ENCODE results near the gene HCAR3. TPM values are rescaled to one million over a fixed set of nuclear protein-coding genes. Genes with fewer than 3 reads are reported as not detected.
"Not testable (repeated sequence)": the region's sequence is repeated elsewhere in the genome, so short reads cannot be mapped to it uniquely, and the experiment has no call there.

The HCAR3 gene
- total RNA-seq, 2 donors from 2014 or later: not detected

DNA sequence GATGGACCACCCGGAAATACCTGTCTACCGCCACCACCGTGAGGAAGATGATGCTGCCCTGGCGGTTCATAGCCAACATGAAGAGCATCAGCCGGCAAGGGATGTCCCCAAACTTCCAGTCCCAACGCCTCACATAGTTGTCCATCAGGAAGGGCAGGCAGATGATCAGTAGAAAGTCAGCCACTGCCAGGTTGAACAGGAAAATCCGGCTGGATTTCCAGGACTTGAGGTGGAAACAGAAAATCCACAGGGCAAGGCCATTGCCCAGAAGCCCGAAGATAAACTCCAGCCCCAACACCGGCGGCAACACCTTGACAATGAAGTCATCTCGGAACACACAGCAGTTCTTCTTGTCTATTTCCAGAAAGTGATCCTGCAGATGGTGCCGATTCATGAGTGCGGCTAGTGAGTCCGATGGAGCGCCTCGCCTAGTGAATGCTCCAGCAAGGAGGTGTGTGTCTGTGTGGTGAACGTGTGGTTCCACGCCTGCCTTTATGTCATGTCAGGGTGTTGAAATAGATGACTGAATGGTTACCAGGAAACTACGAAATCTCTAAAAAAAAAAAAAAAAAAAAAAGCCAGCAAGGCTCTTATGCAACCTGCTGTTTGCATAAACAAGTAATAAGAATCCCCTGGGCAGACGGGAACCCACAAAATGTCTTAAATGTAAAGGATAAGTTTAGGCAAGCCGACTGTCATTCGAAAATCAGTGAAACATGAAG lies 13.6 kb downstream of the HCAR3 start, which contains the start of gene HCAR2:
HCAR2 (minus strand) TSS at position 468 of the 722 bp plus-strand sequence; CDS start at position 394, 74 bp downstream.
- not testable (repeated sequence) for H3K4me3 ChIP-seq; H3K4me1 ChIP-seq; H3K9me3 ChIP-seq; H3K27me3 ChIP-seq; DNase-seq (ENCODE audit: low spot score); H3K36me3 ChIP-seq; H3K27ac ChIP-seq

DNA sequence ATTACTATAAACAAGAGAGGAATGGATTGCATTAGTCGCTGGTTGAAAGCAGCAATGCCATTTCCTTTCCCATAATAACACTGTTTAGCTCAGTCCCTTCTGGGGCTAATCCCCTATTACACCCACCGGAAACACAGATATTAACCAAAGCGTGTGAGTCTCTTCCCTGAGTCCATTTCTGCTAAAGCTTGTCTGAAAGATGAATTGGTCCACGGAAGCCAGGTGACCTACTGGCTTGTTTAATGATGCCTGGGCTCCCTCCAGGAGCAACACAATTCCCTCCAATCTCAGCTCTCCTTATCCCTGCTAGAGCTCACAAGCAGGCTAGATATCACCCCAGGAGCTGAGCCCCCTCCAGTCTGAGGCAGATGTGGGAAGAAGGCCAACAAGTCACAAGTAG lies 15.1 kb downstream of the HCAR3 start:
- H3K9me3 ChIP-seq; H3K4me1 ChIP-seq; DNase-seq (ENCODE audit: low spot score); H3K27ac ChIP-seq; H3K36me3 ChIP-seq; H3K4me3 ChIP-seq; H3K27me3 ChIP-seq: not testable (repeated sequence)

DNA sequence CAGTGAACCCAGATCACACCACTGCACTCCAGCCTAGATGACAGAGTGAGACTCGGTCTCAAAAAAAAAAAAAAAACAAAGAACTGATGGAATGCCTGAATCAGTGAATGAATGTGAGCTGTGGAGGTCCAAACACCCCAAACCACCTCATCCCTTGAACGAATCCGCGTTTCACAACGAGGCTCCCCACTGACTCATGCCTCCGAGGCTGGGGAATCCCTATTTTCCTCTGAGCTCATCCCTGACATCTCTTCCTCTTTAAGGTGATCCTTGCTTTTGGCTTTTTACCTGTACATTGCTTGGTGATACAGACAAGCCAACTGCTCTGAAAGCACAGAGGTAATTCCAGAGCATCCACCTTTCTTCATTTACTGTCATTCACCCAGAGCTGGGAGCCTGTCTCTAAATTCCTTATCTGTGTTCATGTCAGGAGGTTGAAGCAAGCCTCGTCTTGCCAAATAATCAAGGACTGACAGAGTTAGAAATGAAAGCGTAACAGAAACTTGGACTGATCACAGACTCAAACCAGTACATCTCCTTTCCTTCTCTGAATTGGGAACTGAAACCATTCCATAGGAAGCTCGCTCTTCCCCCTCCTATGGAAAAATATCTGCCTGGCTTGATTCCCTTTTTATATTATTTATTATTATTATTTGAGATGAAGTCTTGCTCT lies 16.4 kb downstream of the HCAR3 start:
- not testable (repeated sequence) for H3K27ac ChIP-seq; H3K27me3 ChIP-seq; H3K9me3 ChIP-seq; H3K4me1 ChIP-seq; H3K36me3 ChIP-seq; DNase-seq (ENCODE audit: low spot score); H3K4me3 ChIP-seq

DNA sequence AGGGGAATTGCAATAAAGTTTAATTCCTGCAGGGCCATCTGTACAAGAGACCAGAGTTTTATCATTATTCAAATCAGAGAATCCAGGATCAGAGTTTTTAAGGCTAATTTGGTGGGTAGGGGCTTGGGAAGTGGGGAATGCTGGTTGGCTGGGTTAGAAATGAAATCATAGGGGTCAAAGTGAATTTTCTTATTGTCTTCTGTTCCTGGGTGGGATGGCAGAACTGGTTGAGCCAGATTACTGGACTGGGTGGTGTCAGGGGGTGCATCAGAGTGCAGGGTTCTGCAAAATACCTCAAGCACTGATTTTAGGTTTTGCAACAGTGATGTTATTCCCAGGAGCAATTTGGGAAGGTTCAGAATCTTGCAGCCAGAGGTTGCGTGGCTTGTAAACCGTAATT lies 19.7 kb downstream of the HCAR3 start:
- H3K9me3 ChIP-seq, H3K36me3 ChIP-seq, H3K4me1 ChIP-seq: not testable (repeated sequence)

DNA sequence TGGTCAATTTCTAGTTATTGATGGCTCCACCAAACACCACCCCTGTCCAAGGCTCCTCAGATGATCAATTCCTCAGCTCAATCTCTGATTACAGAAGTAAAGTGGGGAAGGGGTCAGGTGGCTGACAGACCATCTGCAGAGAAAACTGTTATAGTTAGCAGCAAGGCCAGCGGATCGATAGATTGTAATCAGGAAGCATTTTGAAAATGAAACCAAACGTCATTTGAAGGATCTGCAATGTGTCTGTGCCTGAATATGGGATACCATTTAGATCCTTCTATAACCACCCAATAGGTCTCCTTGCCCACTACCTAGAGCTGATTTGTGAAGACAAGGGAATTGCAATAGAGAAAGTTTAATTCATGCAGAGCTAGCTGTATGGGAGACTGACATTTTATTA lies 25.0 kb downstream of the HCAR3 start:
- H3K27me3 ChIP-seq: no peaks in the 10 kb centered on the region
- no peak for DNase-seq (ENCODE audit: low spot score)
- H3K36me3 ChIP-seq: no peaks in the 10 kb centered on the region
- no peaks in the 10 kb centered on the region for H3K4me1 ChIP-seq
- TF ChIP-seq, protein P1, sequence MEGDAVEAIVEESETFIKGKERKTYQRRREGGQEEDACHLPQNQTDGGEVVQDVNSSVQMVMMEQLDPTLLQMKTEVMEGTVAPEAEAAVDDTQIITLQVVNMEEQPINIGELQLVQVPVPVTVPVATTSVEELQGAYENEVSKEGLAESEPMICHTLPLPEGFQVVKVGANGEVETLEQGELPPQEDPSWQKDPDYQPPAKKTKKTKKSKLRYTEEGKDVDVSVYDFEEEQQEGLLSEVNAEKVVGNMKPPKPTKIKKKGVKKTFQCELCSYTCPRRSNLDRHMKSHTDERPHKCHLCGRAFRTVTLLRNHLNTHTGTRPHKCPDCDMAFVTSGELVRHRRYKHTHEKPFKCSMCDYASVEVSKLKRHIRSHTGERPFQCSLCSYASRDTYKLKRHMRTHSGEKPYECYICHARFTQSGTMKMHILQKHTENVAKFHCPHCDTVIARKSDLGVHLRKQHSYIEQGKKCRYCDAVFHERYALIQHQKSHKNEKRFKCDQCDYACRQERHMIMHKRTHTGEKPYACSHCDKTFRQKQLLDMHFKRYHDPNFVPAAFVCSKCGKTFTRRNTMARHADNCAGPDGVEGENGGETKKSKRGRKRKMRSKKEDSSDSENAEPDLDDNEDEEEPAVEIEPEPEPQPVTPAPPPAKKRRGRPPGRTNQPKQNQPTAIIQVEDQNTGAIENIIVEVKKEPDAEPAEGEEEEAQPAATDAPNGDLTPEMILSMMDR (IDR thresholded peaks at IDR 0.05): no peak
- no peaks in the 10 kb centered on the region for H3K9me3 ChIP-seq
- no peak overlapping the region for H3K27ac ChIP-seq
- no peak overlapping the region for H3K4me3 ChIP-seq

More for the DNA sequence above, 19.7 kb downstream of the HCAR3 start:
- not testable (repeated sequence) for DNase-seq (ENCODE audit: low spot score); H3K27ac ChIP-seq; H3K4me3 ChIP-seq; H3K27me3 ChIP-seq

DNA sequence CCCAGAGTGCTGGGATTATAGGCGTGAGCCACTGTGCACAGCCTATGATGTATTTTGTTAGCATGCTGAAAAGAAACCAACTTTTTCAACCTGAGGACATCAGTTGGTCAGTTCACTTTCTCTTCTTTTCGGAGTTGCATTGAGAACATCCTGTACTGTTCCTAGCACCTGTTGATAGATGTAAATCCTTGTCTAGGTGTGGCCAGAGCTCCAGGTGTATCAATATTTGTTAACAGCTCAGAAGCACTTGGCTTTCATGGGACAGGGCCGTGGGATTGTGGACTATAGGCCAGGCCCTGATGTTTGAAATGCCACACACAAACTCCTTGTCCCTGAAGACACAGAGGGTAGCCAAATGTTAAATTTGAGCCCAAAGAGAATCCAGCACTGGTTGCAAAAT lies 28.3 kb downstream of the HCAR3 start:
- TF ChIP-seq, protein P1 (IDR thresholded peaks at IDR 0.05): no peak
- no peak for DNase-seq (ENCODE audit: low spot score)
- H3K27me3 ChIP-seq: no peaks in the 10 kb centered on the region
- H3K9me3 ChIP-seq: no peaks in the 10 kb centered on the region
- H3K36me3 ChIP-seq: no peaks in the 10 kb centered on the region
- H3K4me3 ChIP-seq: no peak overlapping the region
- H3K27ac ChIP-seq: no peak overlapping the region
- no peaks in the 10 kb centered on the region for H3K4me1 ChIP-seq

DNA sequence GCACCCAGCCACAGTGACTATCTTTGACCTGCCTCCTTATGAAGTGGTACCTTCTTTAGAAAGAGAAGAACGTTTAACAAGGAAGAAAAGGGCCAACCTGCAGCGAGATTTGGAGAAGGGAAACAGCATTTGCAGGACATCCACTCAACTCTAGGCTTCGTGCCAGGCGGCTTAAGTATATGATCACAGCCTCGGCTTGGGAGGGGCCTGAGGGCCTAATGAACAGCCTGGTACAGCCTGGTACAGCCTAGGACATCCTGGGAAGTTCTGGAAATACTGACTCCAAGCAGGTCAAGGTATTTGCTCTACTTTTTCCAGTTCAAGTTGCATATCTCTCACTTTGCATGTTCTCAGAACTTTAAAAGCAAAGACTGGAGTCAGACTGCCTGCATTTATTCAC lies 29.5 kb downstream of the HCAR3 start:
- Histone ChIP-seq H3K27ac (no peak overlapping the region), H3K27me3 (no peaks in the 10 kb centered on the region), H3K4me3 (no peak overlapping the region), H3K4me1 (no peaks in the 10 kb centered on the region), H3K9me3 (no peaks in the 10 kb centered on the region), H3K36me3 (no peaks in the 10 kb centered on the region)
- no peak for DNase-seq (ENCODE audit: low spot score)
- TF ChIP-seq, protein P1 (IDR thresholded peaks at IDR 0.05): no peak

DNA sequence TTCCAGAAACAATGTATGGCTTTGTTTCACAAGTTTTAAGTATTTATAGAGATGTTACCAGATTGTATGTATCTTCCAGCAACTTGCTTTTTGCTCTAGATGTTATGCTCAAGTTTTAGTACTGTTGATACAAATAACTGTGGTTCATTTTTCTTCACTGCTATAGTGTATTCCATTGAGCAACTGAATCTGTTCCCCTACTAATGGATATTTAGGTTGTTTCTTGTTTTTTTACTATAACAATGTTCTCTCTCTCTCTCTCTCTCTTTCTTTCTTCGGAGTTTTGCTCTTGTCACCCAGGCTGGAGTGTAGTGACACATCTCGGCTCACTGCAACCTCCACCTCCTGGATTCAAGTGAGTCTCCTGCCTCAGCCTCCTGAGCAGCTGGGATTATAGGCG lies 30.1 kb downstream of the HCAR3 start:
- Histone ChIP-seq H3K4me1 (no peaks in the 10 kb centered on the region), H3K9me3 (no peaks in the 10 kb centered on the region), H3K27me3 (no peaks in the 10 kb centered on the region), H3K36me3 (no peaks in the 10 kb centered on the region), H3K27ac (no peak overlapping the region), H3K4me3 (no peak overlapping the region)
- DNase-seq (ENCODE audit: low spot score): no peak
- TF ChIP-seq, protein P1 (IDR thresholded peaks at IDR 0.05): no peak

All from right atrium auricular region (tissue), 2 donors.